GM18517 (cell line): Measurements from ENCODE around the gene ST3GAL5.
"Not testable (repeated sequence)": the region's sequence is repeated elsewhere in the genome, so short reads cannot be mapped to it uniquely, and the experiment has no call there.

Experiments
- ATAC-seq: cut with Tn5 transposase; IDR thresholded peaks from one replicate; pipeline ENCODE4 v1.9.1; 2021; ENCODE audit warnings: mild to moderate bottlenecking, moderate library complexity; ENCODE audit not compliant: unreplicated experiment

Gene ST3GAL5

GRCh38 chr2:85840091-85840490 is 48.7 kb downstream of the ST3GAL5 start:
- ATAC-seq = no peak

DNA sequence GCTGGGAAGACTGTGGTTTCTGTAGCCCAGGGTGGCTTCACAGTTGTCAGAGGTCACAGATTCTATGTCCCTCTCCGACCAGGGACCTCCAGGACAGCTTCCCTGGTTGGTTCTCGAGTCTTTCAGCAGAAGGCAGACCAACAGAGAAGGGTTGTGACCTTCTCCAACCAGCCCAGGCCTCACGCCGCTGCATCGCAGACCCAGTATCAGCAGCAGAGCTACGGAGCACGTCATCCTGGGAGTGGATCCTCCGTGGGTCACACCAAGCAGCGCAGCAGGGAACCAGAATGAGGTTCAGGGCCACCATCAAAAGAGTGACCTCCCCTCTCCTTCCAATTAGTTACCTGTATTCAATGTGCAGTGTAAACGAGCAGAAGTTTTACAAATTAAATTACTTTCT is 49.3 kb downstream of the ST3GAL5 start:
- no peak for ATAC-seq

DNA sequence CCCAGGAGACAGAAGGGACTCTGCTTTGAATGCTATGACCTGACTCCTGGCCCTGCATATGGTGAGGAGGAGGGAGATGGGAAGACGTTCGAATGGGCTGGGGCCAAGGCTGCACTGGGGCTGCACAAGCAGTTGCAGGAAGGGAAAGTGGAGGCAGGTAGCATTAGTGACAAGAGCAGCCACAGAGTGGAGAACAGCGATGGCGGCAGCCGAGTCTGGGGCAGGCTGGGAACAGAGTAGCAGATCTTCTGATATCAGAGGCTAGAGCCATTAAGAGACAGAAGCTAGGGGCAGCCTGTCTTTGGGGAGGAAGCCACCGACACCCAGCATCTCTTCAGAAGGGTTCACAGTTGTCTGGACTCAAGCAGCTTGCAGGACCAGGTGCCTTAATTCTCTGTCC is 50.1 kb downstream of the ST3GAL5 start:
- ATAC-seq = no peak

- no peak for ATAC-seq
Observed at GRCh38 chr2:85838181-85838580, 50.6 kb downstream of the ST3GAL5 start.

GRCh38 chr2:85834466-85834865 is 54.3 kb downstream of the ST3GAL5 start:
- ATAC-seq = no peak

DNA sequence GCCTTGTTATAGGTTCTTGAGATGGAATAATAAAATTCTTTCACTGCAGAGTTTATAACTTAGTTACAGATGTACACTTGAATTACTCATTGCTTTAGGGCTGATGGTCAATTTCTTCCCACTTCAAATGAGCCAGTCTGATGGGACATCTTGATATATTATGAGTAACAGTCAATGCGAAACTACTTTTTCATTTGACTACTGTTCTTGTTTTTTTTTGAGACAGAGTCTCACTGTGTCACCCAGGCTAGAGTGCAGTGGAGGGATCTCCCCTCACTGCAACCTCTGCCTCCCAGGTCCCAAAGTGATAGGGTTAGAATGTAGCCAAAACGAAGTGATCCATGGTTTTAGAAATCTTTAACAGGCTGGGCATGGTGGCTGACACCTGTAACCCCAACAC is 57.1 kb downstream of the ST3GAL5 start:
- no peak for ATAC-seq

DNA sequence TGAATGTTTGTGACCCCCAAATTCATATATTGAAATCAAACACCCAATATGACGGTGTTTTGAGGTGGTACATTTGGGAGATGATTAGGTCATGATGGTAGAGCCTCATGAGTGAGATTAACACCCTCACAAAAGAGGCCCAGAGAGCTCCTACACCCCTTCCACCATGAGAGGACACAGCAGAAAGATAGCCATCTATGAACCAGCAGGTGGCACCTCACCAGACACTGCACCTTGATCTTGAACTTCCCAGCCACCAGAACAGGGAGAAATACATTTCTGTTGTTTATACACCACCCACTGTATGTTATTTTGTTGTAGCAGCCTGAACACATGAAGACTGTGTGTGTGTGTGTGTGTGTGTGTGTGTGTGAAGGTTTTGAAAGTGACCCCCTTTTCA is 58.1 kb downstream of the ST3GAL5 start:
- ATAC-seq = no peak

DNA sequence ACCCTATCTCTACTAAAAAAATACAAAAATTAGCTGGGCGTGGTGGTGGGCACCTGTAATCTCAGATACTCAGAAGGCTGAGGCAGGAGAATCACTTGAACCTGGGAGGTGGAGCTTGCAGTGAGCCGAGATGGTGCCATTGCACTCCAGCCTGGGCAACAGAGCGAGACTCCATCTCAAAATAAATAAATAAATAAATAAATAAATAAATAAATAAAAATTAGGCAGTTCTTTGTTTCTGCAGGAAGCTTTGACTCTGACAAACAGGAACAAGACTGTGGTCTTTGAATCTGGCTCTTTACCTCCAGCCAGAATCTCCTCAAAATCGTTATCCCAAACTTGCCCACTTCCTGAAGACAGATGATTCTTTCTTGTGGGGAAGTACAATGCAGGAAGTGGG is 59.4 kb downstream of the ST3GAL5 start:
- ATAC-seq = not testable (repeated sequence)

DNA sequence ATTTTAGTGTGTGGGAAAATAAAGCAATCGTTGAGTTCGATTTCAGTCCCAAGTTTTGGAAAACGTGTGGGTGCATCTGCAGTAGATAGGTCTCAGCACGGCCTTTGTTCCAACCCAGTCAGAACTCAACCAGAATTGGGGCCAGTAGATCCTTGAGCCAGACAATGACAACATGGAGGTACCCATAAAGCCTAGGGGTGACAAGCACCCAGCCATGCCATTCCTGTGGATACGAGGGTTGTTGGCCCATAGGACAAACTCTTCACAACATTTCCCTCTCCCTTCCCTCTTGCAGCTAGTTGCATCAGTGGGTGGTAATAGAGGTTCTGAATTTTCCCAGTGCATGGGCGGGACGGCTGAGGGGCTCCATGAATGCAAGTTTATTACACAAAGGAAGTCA is 60.1 kb downstream of the ST3GAL5 start:
- ATAC-seq = no peak

DNA sequence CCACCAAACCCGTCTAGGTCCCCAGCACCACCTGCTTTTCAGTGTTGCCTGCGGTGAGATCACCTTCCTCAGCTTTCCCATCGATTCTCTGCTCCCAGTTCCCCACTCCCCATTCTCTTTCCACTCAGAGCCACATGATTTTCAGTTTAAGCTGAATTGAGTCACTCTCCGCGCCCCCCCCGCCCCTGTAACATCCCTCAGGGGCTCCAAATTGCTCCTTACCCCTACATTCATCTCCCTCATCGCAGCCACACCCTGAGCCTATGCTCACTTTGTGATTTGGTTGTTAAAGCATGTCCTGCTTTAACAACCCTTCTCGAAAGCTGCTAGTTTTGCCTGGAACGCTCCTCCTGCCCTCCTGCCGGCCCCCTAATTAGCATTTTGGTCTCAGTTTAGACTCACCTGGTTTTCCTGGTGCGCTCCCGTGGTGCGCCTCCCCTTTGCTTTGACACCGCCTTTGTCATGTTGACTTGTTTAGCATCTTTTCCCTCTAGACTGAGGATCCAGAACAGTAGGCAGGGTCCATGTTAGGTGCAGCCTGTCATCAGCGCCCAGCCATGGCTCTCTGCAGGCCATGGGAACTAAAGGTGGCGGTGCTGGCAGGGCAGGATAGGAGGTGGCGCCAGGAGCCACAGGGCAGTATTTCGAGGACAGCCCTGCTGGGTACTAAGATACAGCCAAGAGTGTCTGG is 60.8 kb downstream of the ST3GAL5 start:
- no peak for ATAC-seq

DNA sequence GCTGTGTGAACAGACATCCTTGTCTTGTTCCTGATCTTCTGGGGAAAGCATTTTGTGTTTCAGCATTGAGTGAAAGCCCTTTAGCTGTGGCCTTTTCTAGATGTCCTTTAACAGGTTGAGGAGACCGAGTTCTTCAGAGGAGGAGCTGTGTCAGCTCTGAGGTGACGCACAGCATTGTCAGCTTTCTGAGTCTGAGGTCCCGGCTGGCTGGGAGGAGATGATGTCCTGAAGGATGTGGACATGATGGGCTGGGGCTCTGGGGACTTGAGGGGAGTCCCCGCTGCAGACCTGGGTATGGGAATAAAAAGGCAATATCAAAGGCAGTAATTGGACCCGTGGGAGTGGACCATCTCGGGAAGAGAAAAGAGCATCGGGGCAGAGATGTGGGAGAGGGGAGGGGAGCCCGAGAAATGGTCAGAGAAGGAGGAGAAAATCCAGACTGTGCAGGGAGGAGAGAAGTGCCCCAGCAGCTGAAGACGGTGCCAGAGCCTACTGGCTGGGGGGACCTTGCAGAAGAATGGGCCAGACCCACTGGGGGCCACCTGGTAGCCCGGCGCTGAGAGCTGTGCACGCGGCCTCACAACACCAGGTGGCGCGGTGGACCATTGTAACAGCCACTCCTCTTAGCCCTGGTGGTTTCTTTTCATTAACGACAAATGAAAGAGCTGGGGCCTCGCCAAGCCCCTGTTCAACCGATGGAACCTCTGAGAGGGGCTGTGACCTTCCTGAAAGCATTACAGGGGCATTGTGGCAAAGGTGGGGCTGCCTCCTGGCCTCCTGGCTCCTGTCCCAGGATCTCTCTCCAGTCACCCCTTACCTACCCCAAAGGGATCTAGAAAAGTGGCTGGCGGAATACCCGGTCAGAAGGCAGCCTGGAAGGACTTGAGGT is 61.6 kb downstream of the ST3GAL5 start:
- ATAC-seq = peak; percentile 70

DNA sequence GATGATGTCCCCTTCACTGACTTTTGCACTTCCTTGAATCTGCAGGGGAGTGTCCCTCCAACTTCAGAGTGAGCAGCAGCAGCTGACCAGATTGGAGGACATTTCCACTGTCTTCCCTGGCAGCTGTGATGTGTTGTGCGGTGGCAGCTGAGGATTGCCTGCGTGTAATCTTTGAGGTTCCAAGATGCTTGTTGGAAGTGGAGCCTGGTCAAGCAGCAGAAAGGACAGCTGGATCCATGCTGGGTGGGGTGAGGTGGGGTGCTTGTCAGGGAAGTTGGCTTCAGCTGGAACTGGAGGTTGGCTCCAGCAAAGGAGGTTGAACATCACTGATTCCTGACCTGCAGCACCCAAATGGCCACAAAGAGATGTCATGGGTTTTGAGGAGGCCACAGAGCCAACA is 64.8 kb downstream of the ST3GAL5 start:
- ATAC-seq = no peak

DNA sequence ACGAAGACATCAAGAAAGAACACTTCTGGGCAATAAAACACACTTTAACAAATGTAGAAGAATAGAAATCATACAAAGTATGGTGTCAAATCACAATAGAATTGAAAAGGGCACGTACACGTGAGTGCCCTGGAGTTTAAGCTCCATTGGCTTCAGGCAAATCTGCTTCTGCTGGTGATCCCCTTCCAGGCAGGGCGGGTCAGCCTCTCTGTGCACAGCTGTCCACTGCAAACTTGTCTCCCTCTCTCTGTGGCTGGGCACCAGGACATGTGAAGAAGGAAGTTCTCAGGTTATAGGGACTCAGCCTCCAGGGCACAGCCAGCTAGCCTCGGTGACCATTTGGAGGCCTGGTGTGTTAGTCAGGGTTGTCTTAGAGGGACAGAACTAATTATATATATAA is 66.0 kb downstream of the ST3GAL5 start:
- ATAC-seq = no peak

- ATAC-seq = no peak
Observed at GRCh38 chr2:85819811-85820510, 68.8 kb downstream of the ST3GAL5 start.

DNA sequence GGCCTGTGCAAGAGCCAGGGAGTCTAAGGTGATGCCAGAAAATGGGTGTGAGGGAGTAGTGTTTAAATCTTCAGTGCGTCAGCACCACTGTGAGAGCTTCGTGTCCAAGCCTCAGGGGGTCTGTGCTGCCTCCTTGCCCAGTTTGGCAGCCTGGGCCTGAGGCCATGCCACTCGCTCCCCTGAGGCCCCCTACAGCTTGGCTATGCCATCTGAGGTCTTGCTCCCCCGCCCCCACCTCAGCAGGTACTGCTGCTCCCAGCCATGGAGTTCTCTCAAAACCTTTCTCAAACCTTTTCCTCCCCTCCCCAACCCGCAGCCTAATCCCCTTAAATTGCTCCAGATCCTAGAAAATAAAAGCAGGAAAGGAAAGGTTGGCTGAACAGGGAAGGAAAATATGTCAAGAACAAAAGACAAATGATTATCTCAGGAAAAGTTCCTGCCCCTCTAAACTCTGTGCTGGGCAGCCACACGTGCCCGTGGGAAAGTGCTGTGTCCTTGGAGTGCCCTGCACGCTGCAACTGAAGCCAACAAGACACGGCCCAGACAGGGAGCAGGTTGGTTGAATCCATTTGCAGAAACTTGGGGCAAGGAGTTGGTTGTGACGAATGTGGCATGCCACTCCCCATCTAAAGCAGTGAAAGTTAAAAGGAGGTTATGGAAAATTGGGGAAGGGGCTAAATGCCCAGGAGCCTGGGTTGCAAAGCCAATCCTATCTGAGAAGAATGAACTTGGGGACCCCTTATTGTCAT is 73.8 kb downstream of the ST3GAL5 start:
- ATAC-seq = no peak

DNA sequence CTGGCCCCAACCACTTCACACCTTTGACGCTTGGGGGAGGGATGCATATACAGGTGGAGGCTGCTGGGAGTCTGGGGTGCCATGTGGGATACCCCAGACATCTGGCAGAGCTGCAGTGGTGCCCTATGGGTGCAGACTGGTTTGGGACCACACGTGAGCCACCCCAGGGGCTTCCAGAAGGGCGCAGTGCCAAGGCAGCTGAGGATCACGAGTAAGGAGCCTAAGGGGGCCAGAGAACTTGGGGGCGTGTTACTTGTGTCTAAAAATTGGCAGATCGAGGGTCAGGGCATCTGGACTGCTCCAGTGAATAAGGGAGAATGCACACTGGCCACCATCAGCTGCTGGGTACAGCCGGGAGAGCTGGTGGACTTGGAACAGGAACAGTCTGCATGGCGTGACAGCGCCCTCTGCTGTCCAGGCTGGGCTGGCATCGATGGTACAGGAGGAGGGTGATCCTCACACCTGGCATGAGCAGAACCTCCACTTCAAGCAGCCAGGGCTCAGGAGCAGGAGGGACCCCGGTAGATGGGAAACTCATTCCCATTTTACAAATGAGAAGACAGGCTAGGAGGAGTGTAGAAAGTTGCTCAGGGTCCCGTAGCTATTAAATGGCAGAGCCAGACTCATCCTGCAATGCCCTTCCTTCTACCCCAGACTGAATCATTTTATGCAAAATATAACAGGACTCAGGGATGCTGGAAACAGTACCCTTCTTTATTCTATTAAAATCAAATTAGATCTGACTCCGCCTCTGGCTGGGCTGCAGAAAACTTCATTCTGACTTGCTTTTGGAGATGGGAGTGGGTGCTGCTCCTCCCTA is 74.6 kb downstream of the ST3GAL5 start:
- no peak for ATAC-seq

- ATAC-seq = no peak
Observed at GRCh38 chr2:85813211-85813981, 75.4 kb downstream of the ST3GAL5 start.

- no peak for ATAC-seq
Observed at GRCh38 chr2:85812094-85812735, 76.6 kb downstream of the ST3GAL5 start.
